Brain pericyte (primary cell): Measurements from ENCODE around the gene SLC44A4.
"Not testable (repeated sequence)": the region's sequence is repeated elsewhere in the genome, so short reads cannot be mapped to it uniquely, and the experiment has no call there.

ENCODE experiments used
- DNase-seq: peaks from one replicate; pipeline ENCODE4 v3.0.0-alpha.2; 2012; ENCODE audit warnings: low read depth, low spot score

The SLC44A4 gene

GRCh38 chr6:31859923-31860322 lies 18.9 kb downstream of the SLC44A4 start:
- no peak for DNase-seq

GRCh38 chr6:31858707-31859106 lies 20.1 kb downstream of the SLC44A4 start:
- no peak for DNase-seq

- not testable (repeated sequence) for DNase-seq
These were observed 21.0 kb downstream of the SLC44A4 start for GRCh38 chr6:31857774-31858173.

GRCh38 chr6:31851980-31852718 lies 26.6 kb downstream of the SLC44A4 start:
- DNase-seq = not testable (repeated sequence)

- DNase-seq = no peak
These were observed 27.3 kb downstream of the SLC44A4 start for GRCh38 chr6:31851485-31851832.

- DNase-seq = no peak
These were observed 27.9 kb downstream of the SLC44A4 start for GRCh38 chr6:31850765-31851484.

- DNase-seq = no peak
These were observed 31.4 kb downstream of the SLC44A4 start for GRCh38 chr6:31847276-31847978.

- no peak for DNase-seq
These were observed 34.3 kb downstream of the SLC44A4 start for GRCh38 chr6:31844507-31844906.

- no peak for DNase-seq
These were observed 36.7 kb downstream of the SLC44A4 start for GRCh38 chr6:31842053-31842452.

- DNase-seq = not testable (repeated sequence)
These were observed 39.0 kb downstream of the SLC44A4 start for GRCh38 chr6:31839779-31840126.

GRCh38 chr6:31838968-31839367 lies 39.8 kb downstream of the SLC44A4 start:
- no peak for DNase-seq

- DNase-seq = not testable (repeated sequence)
These were observed 40.7 kb downstream of the SLC44A4 start for GRCh38 chr6:31838114-31838553.

- DNase-seq = no peak
These were observed 41.3 kb downstream of the SLC44A4 start for GRCh38 chr6:31837369-31838113.

- DNase-seq = no peak
These were observed 42.1 kb downstream of the SLC44A4 start for GRCh38 chr6:31836474-31837368.

- no peak for DNase-seq
These were observed 42.7 kb downstream of the SLC44A4 start for GRCh38 chr6:31836047-31836473.

GRCh38 chr6:31834367-31835250 lies 44.2 kb downstream of the SLC44A4 start:
- no peak for DNase-seq

GRCh38 chr6:31831350-31832215 lies 47.2 kb downstream of the SLC44A4 start:
- no peak for DNase-seq

- no peak for DNase-seq
These were observed 47.9 kb downstream of the SLC44A4 start for GRCh38 chr6:31830886-31831335.
